Hematopoietic multipotent progenitor cell treated with erythropoietin and hydrocortisone succinate and interleukin-3 and kit ligand, for 8 days (in vitro differentiated cells): ENCODE measurements around the gene ZNF525.
A peak's percentile ranks its signal among the peaks of the same experiment; 100 is the strongest.
"Not testable (repeated sequence)": the region's sequence is repeated elsewhere in the genome, so short reads cannot be mapped to it uniquely, and the experiment has no call there.

Source experiments
- DNase-seq: peaks from one replicate; pipeline ENCODE4 v3.0.0-alpha.2; 2015

Gene ZNF525

GRCh38 chr19:53365134-53365898, at the start of gene ZNF525:
ZNF525 (plus strand) TSS chr19:53365705; CDS start chr19:53372282, 6,577 bp downstream.
- DNase-seq: peak; percentile 85

- no peak for DNase-seq
Observed at GRCh38 chr19:53328967-53329366, 36.5 kb upstream of the ZNF525 start.

GRCh38 chr19:53332484-53332883, 33.0 kb upstream of the ZNF525 start:
- no peak for DNase-seq

- DNase-seq: no peak
Observed at GRCh38 chr19:53333066-53333462, 32.4 kb upstream of the ZNF525 start.

GRCh38 chr19:53333463-53334449, 31.7 kb upstream of the ZNF525 start, which contains the start of gene ZNF845:
ZNF845 (plus strand) TSS chr19:53333749; CDS start chr19:53341308, 7,559 bp downstream.
- DNase-seq: peak; percentile 87

- not testable (repeated sequence) for DNase-seq
Observed at GRCh38 chr19:53344403-53344802, 21.1 kb upstream of the ZNF525 start.

- no peak for DNase-seq
Observed at GRCh38 chr19:53355739-53356138, 9.8 kb upstream of the ZNF525 start.

- no peak for DNase-seq
Observed at GRCh38 chr19:53357821-53358581, 7.5 kb upstream of the ZNF525 start.

- not testable (repeated sequence) for DNase-seq
Observed at GRCh38 chr19:53360056-53360455, 5.4 kb upstream of the ZNF525 start.

GRCh38 chr19:53365899-53366493, 491 bp downstream of the ZNF525 start:
- DNase-seq: peak; percentile 31

GRCh38 chr19:53372196-53372595, 6.7 kb downstream of the ZNF525 start:
- DNase-seq: no peak

GRCh38 chr19:53374288-53374687, 8.8 kb downstream of the ZNF525 start:
- no peak for DNase-seq

- DNase-seq: no peak
Observed at GRCh38 chr19:53374743-53375142, 9.2 kb downstream of the ZNF525 start.

- DNase-seq: no peak
Observed at GRCh38 chr19:53381376-53381775, 15.9 kb downstream of the ZNF525 start.

- no peak for DNase-seq
Observed at GRCh38 chr19:53388168-53388567, 22.7 kb downstream of the ZNF525 start.

- DNase-seq: no peak
Observed at GRCh38 chr19:53388904-53389303, 23.4 kb downstream of the ZNF525 start.

- no peak for DNase-seq
Observed at GRCh38 chr19:53389571-53389970, 24.1 kb downstream of the ZNF525 start.

GRCh38 chr19:53389978-53390377, 24.5 kb downstream of the ZNF525 start:
- DNase-seq: no peak

GRCh38 chr19:53394522-53394973, 29.0 kb downstream of the ZNF525 start:
- no peak for DNase-seq

GRCh38 chr19:53394974-53395839, 29.7 kb downstream of the ZNF525 start, which contains the start of gene ZNF765:
ZNF765 (plus strand) TSS chr19:53395149; CDS start chr19:53398016, 2,867 bp downstream.
- DNase-seq: peak; percentile 90
